Effector CD4-positive, alpha-beta T cell (primary cell): ENCODE results near the gene FFAR2. TPM values are rescaled to one million over a fixed set of nuclear protein-coding genes. Genes with fewer than 3 reads are reported as not detected.
"Not testable (repeated sequence)": the region's sequence is repeated elsewhere in the genome, so short reads cannot be mapped to it uniquely, and the experiment has no call there.

Source experiments
- DNase-seq: peaks from one replicate; pipeline ENCODE4 v3.0.0-alpha.2; 2020
- total RNA-seq: gene quantifications from one replicate; lab custom pipeline; 2026; lab: John Stamatoyannopoulos, UW

Gene FFAR2
- total RNA-seq = not detected

GRCh38 chr19:35447606-35448469, at the start of gene FFAR2:
Gene FFAR2, plus strand, starts transcription at chr19:35448257. Its CDS starts 1,458 bp downstream, at chr19:35449715.
- no peak for DNase-seq

DNA sequence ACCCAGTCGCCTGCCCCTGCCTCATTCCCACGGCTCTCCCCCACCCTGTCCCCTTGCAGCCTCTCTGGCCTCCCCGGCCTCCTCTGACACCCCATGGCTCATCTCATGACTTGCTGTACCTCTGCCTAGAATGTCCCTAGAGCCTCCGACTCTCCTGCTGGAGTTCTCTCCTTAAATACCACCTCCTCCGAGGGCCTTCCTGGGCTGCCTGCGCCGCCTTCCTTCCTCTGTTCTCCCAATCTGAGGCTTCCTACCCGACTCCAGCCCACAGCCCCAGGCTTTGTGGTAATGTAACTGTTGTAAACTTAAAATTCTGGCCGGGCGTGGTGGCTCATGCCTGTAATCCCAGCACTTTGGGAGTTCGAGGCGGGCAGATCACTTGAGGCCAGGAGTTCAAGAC, 49.5 kb upstream of the FFAR2 start:
- DNase-seq = no peak

- no peak for DNase-seq
Measured at GRCh38 chr19:35399231-35399630, 48.8 kb upstream of the FFAR2 start.

GRCh38 chr19:35399948-35400772, 47.9 kb upstream of the FFAR2 start:
- DNase-seq = no peak

DNA sequence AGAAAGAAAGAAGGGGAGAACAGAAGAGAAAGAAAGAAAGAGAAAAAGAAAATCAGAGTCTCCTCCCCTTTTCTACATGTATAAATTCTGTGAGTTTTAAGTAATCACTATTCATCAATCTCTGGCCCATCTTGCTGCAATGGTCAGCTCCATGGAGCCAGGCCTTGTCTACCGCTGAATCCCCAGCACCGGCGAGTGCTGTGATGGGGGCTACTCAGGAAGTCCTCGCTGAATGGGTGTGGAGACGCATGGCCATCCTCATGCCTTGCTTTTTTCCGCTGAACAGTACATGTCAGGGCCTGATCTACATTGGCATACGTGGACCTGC, 47.3 kb upstream of the FFAR2 start:
- no peak for DNase-seq

- DNase-seq = not testable (repeated sequence)
Measured at GRCh38 chr19:35401416-35401815, 46.6 kb upstream of the FFAR2 start.

DNA sequence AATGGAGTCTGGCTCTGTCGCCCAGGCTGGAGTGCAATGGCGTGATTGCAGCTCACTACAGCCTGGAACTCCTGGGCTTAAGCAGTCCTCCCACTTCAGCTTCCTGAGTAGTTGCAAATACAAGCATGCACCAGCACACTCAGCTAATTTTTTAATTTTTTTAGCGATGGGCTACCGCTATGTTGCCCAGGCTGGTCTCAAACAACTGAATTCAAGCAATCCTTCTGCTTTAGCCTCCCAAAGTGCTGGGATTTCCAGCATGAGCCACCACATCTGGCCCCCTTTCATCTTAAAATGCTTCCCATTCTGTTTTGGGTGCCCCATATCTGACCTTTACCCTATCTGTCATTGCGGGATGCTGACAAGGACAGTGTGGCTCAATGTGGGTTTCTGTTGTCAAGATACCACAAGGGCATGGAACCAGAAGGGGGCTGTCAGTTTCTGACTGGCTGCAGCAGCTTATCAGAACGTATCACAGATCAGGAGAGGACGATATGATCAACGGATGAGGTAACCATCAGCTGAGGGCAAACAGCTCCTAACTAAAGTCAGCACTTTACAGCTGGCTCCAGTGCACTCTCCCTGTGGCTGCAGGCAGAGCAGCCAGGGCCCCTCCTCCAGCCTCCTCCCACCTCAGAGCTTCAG, 44.8 kb upstream of the FFAR2 start:
- DNase-seq = no peak

GRCh38 chr19:35404879-35405622, 43.0 kb upstream of the FFAR2 start:
- no peak for DNase-seq

GRCh38 chr19:35407619-35408018, 40.4 kb upstream of the FFAR2 start:
- no peak for DNase-seq

DNA sequence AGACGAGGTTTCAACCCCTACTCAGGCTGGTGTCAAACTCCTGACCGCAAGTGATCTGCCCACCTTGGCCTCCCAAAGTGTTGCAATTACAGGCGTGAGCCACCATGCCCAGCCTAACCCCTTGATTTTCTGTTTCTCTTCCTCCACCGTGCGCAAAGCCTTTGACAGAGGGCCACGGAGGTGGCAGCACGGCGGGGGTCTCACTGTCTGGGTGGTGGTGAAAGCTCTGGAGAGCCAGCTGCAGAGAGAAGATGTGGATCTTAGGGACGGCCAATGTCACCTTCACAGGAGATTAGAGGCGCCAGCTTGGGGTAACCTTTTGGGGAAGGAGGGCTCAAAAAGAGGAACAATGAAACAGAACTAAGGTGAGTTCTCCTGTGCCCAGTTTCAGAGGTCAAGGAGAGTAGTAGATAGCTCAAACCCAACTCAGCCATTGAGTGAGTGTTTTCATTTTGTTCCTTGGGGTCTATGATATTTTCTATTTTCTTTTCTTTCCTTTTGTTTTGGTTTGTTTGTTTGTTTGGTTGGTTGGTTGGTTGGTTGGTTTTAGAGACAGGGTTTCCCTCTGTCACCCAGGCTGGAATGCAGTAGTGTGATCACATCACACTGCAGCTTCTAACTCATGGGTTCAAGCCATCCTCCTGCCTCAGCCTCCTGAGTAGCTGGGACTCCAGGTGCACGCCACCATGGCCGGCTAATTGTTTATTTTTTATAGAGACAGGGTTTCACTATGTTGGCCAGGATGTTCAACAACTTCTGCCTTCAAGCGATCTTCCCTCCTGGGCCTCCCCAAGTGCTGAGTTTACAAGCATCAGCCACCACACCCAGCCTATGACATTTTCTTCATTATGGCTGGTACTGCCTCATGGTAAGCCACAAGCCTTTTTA, 39.5 kb upstream of the FFAR2 start:
- DNase-seq = no peak

DNA sequence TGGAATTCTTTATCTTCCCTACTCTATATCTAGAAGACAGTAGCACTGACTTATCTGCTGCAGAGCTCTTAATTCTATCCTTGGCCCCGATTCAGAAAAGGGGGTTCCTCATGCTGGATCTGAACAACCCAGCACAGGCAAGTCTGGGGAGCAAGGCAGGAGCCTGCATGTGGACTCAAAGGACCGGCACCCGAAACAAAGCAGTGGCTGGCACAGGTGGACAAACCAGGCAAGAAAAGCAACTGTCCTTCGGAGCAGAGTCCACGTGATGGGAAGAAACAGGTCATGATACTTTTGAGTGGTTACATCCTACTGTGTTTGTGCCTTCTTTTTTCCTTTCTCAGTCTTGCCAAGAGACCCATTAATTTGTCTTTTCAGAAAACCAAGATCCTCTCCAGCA, 38.9 kb upstream of the FFAR2 start:
- no peak for DNase-seq

GRCh38 chr19:35410487-35410886, 37.6 kb upstream of the FFAR2 start:
- no peak for DNase-seq

GRCh38 chr19:35414442-35414841, 33.6 kb upstream of the FFAR2 start:
- DNase-seq = no peak

DNA sequence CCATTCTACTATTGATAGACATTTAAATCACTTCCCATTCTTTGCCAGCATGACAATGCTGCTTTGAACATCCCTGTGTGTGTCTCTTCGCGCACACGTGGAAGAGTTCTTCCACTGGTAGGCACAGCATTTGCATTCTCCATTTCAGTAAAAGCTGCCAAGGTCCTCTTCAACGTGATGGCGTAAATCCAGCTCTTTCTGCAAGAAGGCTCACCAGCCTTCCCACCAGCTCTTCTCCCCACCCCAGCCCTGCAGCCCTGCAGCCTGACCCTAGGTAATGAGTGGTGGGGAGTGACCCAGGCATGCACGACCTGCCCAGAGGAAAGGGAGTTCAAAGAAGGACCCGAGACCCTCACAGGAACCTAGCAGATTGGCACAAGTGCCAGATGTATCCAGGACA, 31.7 kb upstream of the FFAR2 start:
- no peak for DNase-seq

DNA sequence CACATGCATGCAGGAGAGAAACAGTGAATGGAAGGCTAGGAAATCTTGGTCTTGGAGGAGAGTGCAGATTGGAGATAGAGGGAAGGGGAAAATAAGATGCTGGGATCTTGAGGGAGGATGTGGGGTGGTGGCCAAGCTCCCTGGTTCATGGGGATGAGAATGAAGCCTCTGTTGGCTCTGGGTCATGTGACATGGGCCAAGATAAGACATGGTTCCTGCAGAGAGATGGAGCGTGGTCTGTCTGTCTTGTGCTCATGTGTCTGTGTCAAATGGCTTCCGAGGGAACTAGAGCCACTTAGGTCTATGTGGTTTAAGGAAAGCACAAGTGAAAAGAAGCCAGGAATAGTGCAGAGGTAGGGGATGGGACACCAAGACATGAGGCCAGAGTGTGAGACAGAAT, 30.8 kb upstream of the FFAR2 start:
- DNase-seq = no peak

- no peak for DNase-seq
Measured at GRCh38 chr19:35417713-35418534, 30.1 kb upstream of the FFAR2 start.

DNA sequence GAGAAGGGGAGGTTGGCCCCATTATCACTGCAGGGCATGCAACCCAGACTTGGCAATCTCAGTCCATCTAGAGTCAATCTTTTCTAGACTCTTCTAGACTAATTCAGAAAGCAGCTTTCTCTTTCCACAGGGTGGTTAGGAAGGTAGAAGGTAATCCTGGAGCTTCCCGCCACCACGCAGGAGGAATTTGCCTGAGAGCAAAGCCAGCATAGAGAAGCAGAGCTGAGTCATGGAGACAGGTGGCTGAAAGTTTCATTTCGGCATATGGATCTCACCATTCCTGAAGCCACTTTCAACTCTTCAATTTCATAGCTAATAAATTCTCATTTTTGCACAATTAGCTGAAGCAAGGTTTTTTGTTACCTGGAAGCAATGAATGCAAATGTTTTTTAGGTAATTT, 29.0 kb upstream of the FFAR2 start:
- DNase-seq = no peak

DNA sequence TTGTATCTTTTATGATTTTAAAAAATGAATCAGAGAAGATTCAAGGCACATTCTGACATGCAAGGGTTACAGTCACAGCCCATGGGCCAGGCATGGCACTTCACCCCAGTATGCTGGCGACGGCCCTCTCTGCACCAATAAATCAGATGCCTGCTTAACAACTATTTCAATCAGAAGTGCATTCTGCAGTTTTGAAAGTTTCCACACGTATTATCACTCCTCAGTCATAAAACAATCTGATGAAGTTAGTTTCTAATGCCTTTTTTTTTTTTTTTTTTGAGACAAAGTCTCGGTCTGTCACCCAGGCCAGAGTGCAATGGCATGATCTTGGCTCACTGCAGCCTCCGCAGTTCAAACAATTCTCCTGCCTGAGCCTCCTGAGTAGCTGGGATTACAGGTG, 28.3 kb upstream of the FFAR2 start:
- no peak for DNase-seq

GRCh38 chr19:35421362-35421761, 26.7 kb upstream of the FFAR2 start:
- no peak for DNase-seq

GRCh38 chr19:35423406-35423805, 24.7 kb upstream of the FFAR2 start:
- not testable (repeated sequence) for DNase-seq

- DNase-seq = no peak
Measured at GRCh38 chr19:35425682-35426081, 22.4 kb upstream of the FFAR2 start.
